Choroid plexus epithelial cell (primary cell): ENCODE measurements around the gene CD63.
"Not testable (repeated sequence)": the region's sequence is repeated elsewhere in the genome, so short reads cannot be mapped to it uniquely, and the experiment has no call there.

Experiments used
- DNase-seq: peaks from one replicate; pipeline ENCODE4 v3.0.0-alpha.2; 2010; ENCODE audit warnings: low read depth
- H3K4me3 ChIP-seq: 2 replicates; pipeline ENCODE4 v1.5.1; 2011; ENCODE audit warnings: low read depth, mild to moderate bottlenecking, control low read depth, low read length, moderate library complexity
- TF ChIP-seq, protein P1 (sequence below): conservative IDR thresholded peaks from 2 replicates; pipeline ENCODE4 v1.5.1; 2011; ENCODE audit warnings: low read depth, mild to moderate bottlenecking, control low read depth, inconsistent platforms, low read length, moderate library complexity

CD63 gene

DNA sequence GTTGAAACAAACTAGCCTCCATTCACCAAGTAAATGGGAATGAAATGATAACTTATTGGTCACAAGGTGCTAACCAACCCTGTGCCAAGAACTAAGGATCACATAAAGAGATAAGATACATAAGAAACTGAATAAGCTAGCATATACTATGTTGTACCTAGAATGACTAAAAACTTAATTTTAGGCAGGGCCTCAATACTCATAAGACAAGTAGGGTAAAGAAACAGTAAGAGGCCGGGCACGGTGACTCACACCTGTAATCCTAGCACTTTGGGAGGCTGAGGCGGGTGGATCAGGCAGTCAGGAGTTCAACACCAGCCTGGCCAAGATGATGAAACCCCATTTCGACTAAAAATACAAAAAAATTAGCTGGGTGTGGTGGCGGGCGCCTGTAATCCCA lies 31.9 kb upstream of the CD63 start:
- DNase-seq, result no peak
- TF ChIP-seq, protein P1, sequence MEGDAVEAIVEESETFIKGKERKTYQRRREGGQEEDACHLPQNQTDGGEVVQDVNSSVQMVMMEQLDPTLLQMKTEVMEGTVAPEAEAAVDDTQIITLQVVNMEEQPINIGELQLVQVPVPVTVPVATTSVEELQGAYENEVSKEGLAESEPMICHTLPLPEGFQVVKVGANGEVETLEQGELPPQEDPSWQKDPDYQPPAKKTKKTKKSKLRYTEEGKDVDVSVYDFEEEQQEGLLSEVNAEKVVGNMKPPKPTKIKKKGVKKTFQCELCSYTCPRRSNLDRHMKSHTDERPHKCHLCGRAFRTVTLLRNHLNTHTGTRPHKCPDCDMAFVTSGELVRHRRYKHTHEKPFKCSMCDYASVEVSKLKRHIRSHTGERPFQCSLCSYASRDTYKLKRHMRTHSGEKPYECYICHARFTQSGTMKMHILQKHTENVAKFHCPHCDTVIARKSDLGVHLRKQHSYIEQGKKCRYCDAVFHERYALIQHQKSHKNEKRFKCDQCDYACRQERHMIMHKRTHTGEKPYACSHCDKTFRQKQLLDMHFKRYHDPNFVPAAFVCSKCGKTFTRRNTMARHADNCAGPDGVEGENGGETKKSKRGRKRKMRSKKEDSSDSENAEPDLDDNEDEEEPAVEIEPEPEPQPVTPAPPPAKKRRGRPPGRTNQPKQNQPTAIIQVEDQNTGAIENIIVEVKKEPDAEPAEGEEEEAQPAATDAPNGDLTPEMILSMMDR, result no peak
- no peak overlapping the region for H3K4me3 ChIP-seq

DNA sequence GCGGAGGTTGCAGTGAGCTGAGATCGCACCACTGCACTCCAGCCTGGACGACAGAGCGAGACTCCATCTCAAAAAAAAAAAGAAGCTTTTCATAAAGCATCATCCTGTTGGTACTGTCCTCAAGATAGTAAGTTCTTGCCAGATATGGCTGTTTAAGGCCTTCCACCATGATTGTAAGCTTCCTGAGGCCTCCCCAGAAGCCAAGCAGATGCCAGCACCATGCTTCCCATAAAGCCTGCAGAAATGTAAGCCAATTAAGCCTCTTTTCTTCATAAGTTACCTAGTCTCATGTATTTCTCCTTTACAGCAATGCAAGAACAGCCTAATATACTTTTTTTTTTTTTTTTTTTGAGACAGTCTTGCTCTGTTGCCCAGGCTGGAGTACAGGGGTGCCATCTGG lies 29.8 kb upstream of the CD63 start:
- H3K4me3 ChIP-seq, DNase-seq: not testable (repeated sequence)

DNA sequence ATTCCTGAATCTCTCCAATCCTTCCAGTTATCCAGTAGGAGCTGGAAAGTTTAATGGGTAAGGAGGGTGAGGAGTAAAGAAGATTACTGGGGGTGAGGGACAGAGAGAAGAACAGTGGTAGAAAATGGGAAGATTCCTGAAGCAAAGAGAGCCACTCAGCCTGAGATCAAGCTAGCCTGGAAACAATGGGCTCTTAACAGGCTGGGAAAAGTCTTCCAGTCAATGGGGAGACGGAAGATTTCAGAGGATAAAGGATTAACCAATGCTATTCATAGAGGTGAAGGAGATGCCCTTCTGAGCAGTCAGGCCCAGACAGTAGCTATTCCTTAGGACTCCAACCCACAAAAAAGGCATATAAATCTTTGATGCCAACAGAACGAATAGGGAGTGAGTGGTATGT lies 28.9 kb upstream of the CD63 start:
- no peak for DNase-seq
- TF ChIP-seq, protein P1, result no peak
- H3K4me3 ChIP-seq, result no peak overlapping the region

DNA sequence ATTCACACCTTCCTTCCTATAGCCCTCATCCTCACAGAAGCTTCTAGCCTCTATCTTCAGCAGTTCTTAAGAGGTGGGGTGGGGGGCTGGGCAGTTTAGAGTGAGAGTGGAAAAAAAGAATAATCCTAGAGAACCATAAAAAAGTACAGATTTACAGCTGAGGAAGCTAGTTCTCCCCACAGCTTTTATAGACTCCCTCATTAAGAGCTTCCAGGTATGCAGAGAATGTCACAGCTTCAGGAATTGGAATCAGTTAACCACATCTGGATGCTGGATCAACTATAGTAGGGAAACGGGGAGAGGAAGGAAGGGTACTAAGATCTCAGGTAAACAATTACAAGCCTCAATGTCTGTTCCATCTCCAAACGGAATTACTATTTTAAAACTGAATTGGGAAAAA lies 26.4 kb upstream of the CD63 start:
- H3K4me3 ChIP-seq, result no peak overlapping the region
- TF ChIP-seq, protein P1, result no peak
- DNase-seq, result no peak

DNA sequence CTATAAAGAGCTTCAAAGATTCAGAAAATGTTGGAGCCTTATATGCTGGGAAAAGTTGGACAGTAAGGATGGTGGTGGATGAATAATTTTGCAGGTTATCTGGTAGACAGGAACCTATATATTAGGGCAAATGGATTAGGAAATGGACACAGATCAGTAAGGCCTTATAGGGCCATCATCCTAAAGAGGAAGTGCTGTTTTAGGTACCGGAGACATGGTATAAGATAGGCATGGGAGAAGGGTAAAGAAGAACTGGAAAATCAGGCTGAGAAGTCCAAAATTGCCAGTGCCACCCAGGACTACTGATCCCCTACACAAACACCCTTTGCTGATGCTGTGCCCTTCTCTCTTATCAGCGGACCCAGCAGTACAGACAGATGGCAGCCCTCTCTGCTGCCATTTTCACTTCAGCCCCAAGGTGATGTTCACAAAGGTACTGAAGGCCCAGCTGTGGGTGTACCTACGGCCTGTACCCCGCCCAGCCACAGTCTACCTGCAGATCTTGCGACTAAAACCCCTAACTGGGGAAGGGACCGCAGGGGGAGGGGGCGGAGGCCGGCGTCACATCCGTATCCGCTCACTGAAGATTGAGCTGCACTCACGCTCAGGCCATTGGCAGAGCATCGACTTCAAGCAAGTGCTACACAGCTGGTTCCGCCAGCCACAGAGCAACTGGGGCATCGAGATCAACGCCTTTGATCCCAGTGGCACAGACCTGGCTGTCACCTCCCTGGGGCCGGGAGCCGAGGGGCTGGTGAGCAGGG lies 19.6 kb upstream of the CD63 start:
- TF ChIP-seq, protein P1, result no peak
- H3K4me3 ChIP-seq, result no peak overlapping the region
- DNase-seq, result no peak

DNA sequence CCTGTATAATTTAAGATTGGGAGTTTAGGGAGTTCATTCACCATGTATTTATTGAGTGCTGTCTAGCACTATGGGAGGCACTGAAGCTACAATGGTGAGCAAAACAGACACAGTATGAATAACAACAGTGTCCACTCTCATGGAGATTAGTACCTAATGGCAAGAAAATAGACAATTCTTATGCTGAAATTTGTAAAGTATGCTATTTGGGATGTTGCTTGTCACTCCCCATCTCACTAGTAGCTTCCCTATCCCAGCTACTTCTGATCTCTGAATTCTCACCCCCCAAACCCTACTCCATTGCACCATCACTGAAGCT lies 18.1 kb upstream of the CD63 start:
- TF ChIP-seq, protein P1, result no peak
- H3K4me3 ChIP-seq, result no peak overlapping the region
- DNase-seq, result no peak

DNA sequence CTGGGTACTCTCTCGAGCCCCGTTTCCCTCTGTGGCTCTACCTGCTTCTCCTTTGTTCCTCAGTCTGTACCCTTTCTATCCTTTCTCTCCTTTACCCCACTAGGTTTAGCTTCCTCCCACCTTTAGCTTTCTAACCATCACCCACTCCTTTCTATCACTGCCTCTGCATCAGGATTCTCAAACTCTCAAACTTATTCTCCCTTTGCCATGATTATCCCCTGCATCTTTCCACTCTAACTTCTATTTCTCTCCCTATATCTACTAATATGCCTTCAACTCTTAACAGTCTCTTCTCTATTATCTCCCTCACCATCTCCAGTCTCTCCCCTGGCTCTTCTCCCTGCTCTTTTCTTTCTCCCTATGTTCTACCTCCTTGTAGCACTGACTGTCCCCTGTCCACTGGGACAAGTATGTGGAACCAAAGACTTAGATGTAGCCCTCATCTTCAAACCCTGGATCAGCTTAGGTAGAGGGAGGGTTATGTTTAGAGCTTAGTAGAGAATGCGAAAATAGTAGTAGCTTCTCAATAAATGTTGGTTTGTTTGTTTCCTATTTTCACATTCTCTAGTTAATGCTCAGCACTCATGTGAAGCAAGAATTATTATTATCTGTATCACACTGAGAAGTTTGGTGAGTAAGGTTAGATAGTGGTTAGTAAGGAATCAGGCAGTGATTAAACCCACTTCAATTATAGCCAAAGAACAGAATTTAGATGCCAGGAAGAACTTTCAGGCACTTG lies 17.5 kb upstream of the CD63 start:
- no peak overlapping the region for H3K4me3 ChIP-seq
- no peak for DNase-seq
- TF ChIP-seq, protein P1, result no peak
